OCI-LY3 (cell line): ENCODE data around the gene RRP1.
A peak's percentile ranks its signal among the peaks of the same experiment; 100 is the strongest.

Experiments
- H2AFZ ChIP-seq: fragments of 200-600, 300-600 bp; shearing (Covaris generic); 2 replicates; pipeline ENCODE4 v1.6.0; 2014; ENCODE audit warnings: antibody characterized with exemption, low read depth, low read length
- H3K27ac ChIP-seq: fragments of 200-600, 300-600 bp; sonication (generic); 2 replicates; pipeline ENCODE4 v1.5.1; 2014; ENCODE audit warnings: mild to moderate bottlenecking, low read length, moderate library complexity, mixed read lengths
- H3K27me3 ChIP-seq: fragments of 200-600, 300-600 bp; sonication (generic); 2 replicates; pipeline ENCODE4 v1.6.1; 2014; ENCODE audit warnings: low read depth, low read length, mixed read lengths
- H3K36me3 ChIP-seq: fragments of 200-600, 300-600 bp; sonication (generic); replicated peaks from 2 replicates; pipeline ENCODE3; 2014; ENCODE audit warnings: low read depth, low read length, mixed read lengths
- H3K4me1 ChIP-seq: fragments of 300-600, 200-600 bp; sonication (generic); 2 replicates; pipeline ENCODE4 v1.6.1; 2014; ENCODE audit warnings: low read length, mixed read lengths
- H3K4me2 ChIP-seq: fragments of 200-600, 300-600 bp; sonication (generic); 2 replicates; pipeline ENCODE4 v1.6.1; 2014; ENCODE audit warnings: low read length, mixed read lengths
- H3K4me3 ChIP-seq: fragments of 300-600, 200-600 bp; sonication (generic); 2 replicates; pipeline ENCODE4 v1.5.1; 2014; ENCODE audit warnings: antibody characterized with exemption, mild to moderate bottlenecking, low read length, moderate library complexity
- H3K79me2 ChIP-seq: fragments of 300-600, 200-600 bp; shearing (Covaris generic); 2 replicates; pipeline ENCODE4 v1.6.1; 2014; ENCODE audit warnings: mild to moderate bottlenecking, low read length, mixed read lengths
- H3K9ac ChIP-seq: fragments of 300-600, 200-600 bp; shearing (Covaris generic); 2 replicates; pipeline ENCODE4 v1.6.0; 2014; ENCODE audit warnings: mild to moderate bottlenecking, low read length, moderate library complexity
- H3K9me3 ChIP-seq: fragments of 200-600, 300-600 bp; shearing (Covaris generic); 2 replicates; pipeline ENCODE4 v1.6.1; 2014; ENCODE audit warnings: low read length, mixed read lengths; ENCODE audit not compliant: insufficient read depth
- H4K20me1 ChIP-seq: fragments of 200-600, 300-600 bp; sonication (generic); 2 replicates; pipeline ENCODE4 v1.6.1; 2016; ENCODE audit warnings: low read length, mixed read lengths; ENCODE audit not compliant: insufficient read depth
- CTCF ChIP-seq: fragments of 200-600, 300-600 bp; sonication (generic); IDR thresholded peaks from 2 replicates; pipeline ENCODE4 v1.5.1; 2014; ENCODE audit warnings: antibody characterized with exemption, low read length, low read depth
- EZH2phosphoT487 ChIP-seq: fragments of 200-600 bp; shearing (Covaris generic); IDR thresholded peaks from 2 replicates; pipeline ENCODE4 v1.6.1; 2018; ENCODE audit warnings: antibody characterized with exemption, mixed run types, low read depth

RRP1 gene

GRCh38 chr21:43829575-43830119 lies 40.3 kb downstream of the RRP1 start:
- Histone ChIP-seq H3K4me3 (no peak overlapping the region), H3K27me3 (no peaks in the 10 kb centered on the region), H3K4me1 (no peaks in the 10 kb centered on the region), H3K9me3 (no peaks in the 10 kb centered on the region), H4K20me1 (no peaks in the 10 kb centered on the region), H3K79me2 (no peaks in the 10 kb centered on the region), H3K9ac (no peak overlapping the region), H3K4me2 (no peak overlapping the region), H3K36me3 (no peaks in the 10 kb centered on the region), H2AFZ (no peak overlapping the region), H3K27ac (no peak overlapping the region)
- TF ChIP-seq EZH2phosphoT487 (no peak), CTCF (peak; percentile 13; the same call in 1 of the 2 replicates)

- Histone ChIP-seq H4K20me1 (no peaks in the 10 kb centered on the region), H3K36me3 (no peaks in the 10 kb centered on the region), H3K27ac (no peak overlapping the region), H3K4me2 (no peak overlapping the region), H3K27me3 (no peaks in the 10 kb centered on the region), H3K9ac (no peak overlapping the region), H3K79me2 (no peaks in the 10 kb centered on the region), H3K4me1 (no peaks in the 10 kb centered on the region), H2AFZ (no peak overlapping the region), H3K9me3 (no peaks in the 10 kb centered on the region), H3K4me3 (no peak overlapping the region)
- TF ChIP-seq CTCF, result no peak
- no peak for TF ChIP-seq EZH2phosphoT487
Observed at GRCh38 chr21:43832158-43832550, 42.8 kb downstream of the RRP1 start.

- Histone ChIP-seq H3K27me3 (no peaks in the 10 kb centered on the region), H3K4me1 (no peaks in the 10 kb centered on the region), H3K36me3 (no peaks in the 10 kb centered on the region), H2AFZ (no peak overlapping the region), H3K4me2 (no peak overlapping the region), H3K4me3 (no peak overlapping the region), H3K27ac (no peak overlapping the region), H4K20me1 (no peaks in the 10 kb centered on the region), H3K9me3 (no peaks in the 10 kb centered on the region), H3K9ac (no peak overlapping the region), H3K79me2 (no peaks in the 10 kb centered on the region)
- TF ChIP-seq EZH2phosphoT487 (no peak), CTCF (no peak)
Observed at GRCh38 chr21:43832648-43833047, 43.3 kb downstream of the RRP1 start.

- no peak overlapping the region for H3K27ac ChIP-seq
- no peaks in the 10 kb centered on the region for H3K79me2 ChIP-seq
- H2AFZ ChIP-seq, result no peak overlapping the region
- TF ChIP-seq CTCF, result no peak
- TF ChIP-seq EZH2phosphoT487, result no peak
- no peaks in the 10 kb centered on the region for H3K36me3 ChIP-seq
- H4K20me1 ChIP-seq, result no peaks in the 10 kb centered on the region
- H3K9me3 ChIP-seq, result no peaks in the 10 kb centered on the region
- H3K9ac ChIP-seq, result no peak overlapping the region
- no peak overlapping the region for H3K4me2 ChIP-seq
- H3K27me3 ChIP-seq, result no peaks in the 10 kb centered on the region
- no peak overlapping the region for H3K4me3 ChIP-seq
- no peaks in the 10 kb centered on the region for H3K4me1 ChIP-seq
Observed at GRCh38 chr21:43834146-43834905, 44.9 kb downstream of the RRP1 start.
